ENCODE data around the gene HTATSF1.

DNA sequence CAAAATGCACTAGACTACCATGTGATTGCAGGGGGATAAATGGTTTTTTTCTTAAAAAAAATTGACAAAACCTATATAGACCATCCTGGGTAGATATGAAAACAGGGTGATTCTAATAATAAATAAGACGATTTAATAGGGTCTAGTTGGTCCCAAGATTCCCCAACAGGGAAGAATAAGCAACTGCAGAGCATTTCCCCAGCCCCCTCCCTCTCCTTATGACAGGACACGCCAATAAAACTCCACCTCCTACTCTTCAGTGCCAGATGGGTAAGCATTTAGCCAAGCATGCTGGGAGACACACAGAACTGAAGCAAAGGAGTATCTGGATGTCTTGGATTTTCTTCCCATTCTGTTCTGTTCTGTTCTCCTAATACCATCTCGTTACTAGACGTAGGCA lies 9.7 kb upstream of the HTATSF1 start, which contains the start of gene BRS3:
- no peak for TF ChIP-seq CTCF (IDR thresholded peaks at IDR 0.05)
- TF ChIP-seq POLR2A (IDR thresholded peaks at IDR 0.05): no peak
- no peak for TF ChIP-seq POLR2AphosphoS5 (IDR thresholded peaks at IDR 0.05)
